Stimulated activated naive CD4-positive, alpha-beta T cell (primary cell): Measurements from ENCODE around the gene ATP6V1G3.

Source experiments
- DNase-seq, 6 experiments: peaks; one replicate each; lab custom pipeline; 2025; lab: John Stamatoyannopoulos, UW

ATP6V1G3 gene

GRCh38 chr1:198542632-198543031, 2.2 kb upstream of the ATP6V1G3 start:
- DNase-seq = no peak

GRCh38 chr1:198541737-198542136, 1.3 kb upstream of the ATP6V1G3 start:
- DNase-seq = no peak

GRCh38 chr1:198538579-198539364, 1.7 kb downstream of the ATP6V1G3 start:
- DNase-seq = peak in 1 of 6 experiments; percentile 10

- no peak for DNase-seq
These were observed 4.8 kb downstream of the ATP6V1G3 start for GRCh38 chr1:198535631-198536030.

GRCh38 chr1:198534548-198535418, 5.7 kb downstream of the ATP6V1G3 start:
- DNase-seq = peak in 1 of 6 experiments; percentile 17

- DNase-seq = no peak
These were observed 8.6 kb downstream of the ATP6V1G3 start for GRCh38 chr1:198531891-198532290.

- DNase-seq = no peak
These were observed 9.5 kb downstream of the ATP6V1G3 start for GRCh38 chr1:198530953-198531352.

GRCh38 chr1:198529414-198529813, 11.1 kb downstream of the ATP6V1G3 start:
- no peak for DNase-seq

- no peak for DNase-seq
These were observed 12.1 kb downstream of the ATP6V1G3 start for GRCh38 chr1:198528364-198528763.

- no peak for DNase-seq
These were observed 15.9 kb downstream of the ATP6V1G3 start for GRCh38 chr1:198524556-198524955.

- peak in 3 of 6 experiments; percentile 14 to 59 (median 33) for DNase-seq
These were observed 16.4 kb downstream of the ATP6V1G3 start for GRCh38 chr1:198524127-198524526.

- peak in 3 of 6 experiments; percentile 58 to 69 (median 68) for DNase-seq
These were observed 17.1 kb downstream of the ATP6V1G3 start for GRCh38 chr1:198523182-198523950.

GRCh38 chr1:198520524-198521254, 19.8 kb downstream of the ATP6V1G3 start:
- no peak for DNase-seq

- no peak for DNase-seq
These were observed 20.6 kb downstream of the ATP6V1G3 start for GRCh38 chr1:198519639-198520501.

GRCh38 chr1:198517623-198518199, 22.8 kb downstream of the ATP6V1G3 start:
- no peak for DNase-seq

GRCh38 chr1:198500096-198500495, 40.4 kb downstream of the ATP6V1G3 start:
- DNase-seq = no peak

- DNase-seq = no peak
These were observed 40.9 kb downstream of the ATP6V1G3 start for GRCh38 chr1:198499588-198499987.

GRCh38 chr1:198498881-198499280, 41.6 kb downstream of the ATP6V1G3 start:
- DNase-seq = no peak

- DNase-seq = no peak
These were observed 42.4 kb downstream of the ATP6V1G3 start for GRCh38 chr1:198498103-198498385.
